Osteoblast (primary cell): Measurements from ENCODE around the gene BTBD17. TPM values are rescaled to one million over a fixed set of nuclear protein-coding genes. Genes with fewer than 3 reads are reported as not detected.
A peak's percentile ranks its signal among the peaks of the same experiment; 100 is the strongest.

Experiments
- DNase-seq: peaks from one replicate; pipeline ENCODE4 v3.0.0; 2011; ENCODE audit warnings: low spot score, mixed read lengths; ENCODE audit not compliant: insufficient read length; ENCODE audit errors: missing footprints
- H2AFZ ChIP-seq: 2 replicates; pipeline ENCODE4 v1.6.0; 2011; ENCODE audit warnings: mild to moderate bottlenecking, low read length
- H3K27ac ChIP-seq: 2 replicates; pipeline ENCODE4 v1.5.1; 2011; ENCODE audit warnings: mild to moderate bottlenecking, low read depth, low read length, moderate library complexity
- H3K27me3 ChIP-seq: 2 replicates; pipeline ENCODE4 v1.6.0; 2012; ENCODE audit warnings: mild to moderate bottlenecking, control low read depth, inconsistent platforms, low read length, moderate library complexity; ENCODE audit not compliant: insufficient read depth
- H3K36me3 ChIP-seq: 2 replicates; pipeline ENCODE4 v1.5.1; 2011; ENCODE audit warnings: mild to moderate bottlenecking, low read length, control low read depth, moderate library complexity; ENCODE audit not compliant: insufficient read depth
- H3K4me1 ChIP-seq: 2 replicates; pipeline ENCODE4 v1.5.1; 2011; ENCODE audit warnings: mild to moderate bottlenecking, low read length, control low read depth, moderate library complexity; ENCODE audit not compliant: insufficient read depth
- H3K4me2 ChIP-seq: 2 replicates; pipeline ENCODE4 v1.6.0; 2011; ENCODE audit warnings: mild to moderate bottlenecking, low read length; ENCODE audit not compliant: insufficient read depth
- H3K4me3 ChIP-seq: fragments of 200-600 bp; sonication (generic); 3 replicates; pipeline ENCODE4 v1.5.1; 2012; ENCODE audit warnings: mild to moderate bottlenecking, low read length, inconsistent platforms; ENCODE audit not compliant: insufficient read depth
- H3K79me2 ChIP-seq: 2 replicates; pipeline ENCODE4 v1.6.0; 2012; ENCODE audit warnings: mild to moderate bottlenecking, low read length, control low read depth, inconsistent platforms; ENCODE audit not compliant: insufficient read depth
- H3K9me3 ChIP-seq: 2 replicates; pipeline ENCODE4 v1.5.1; 2011; ENCODE audit warnings: low read depth, low read length, control low read depth
- H4K20me1 ChIP-seq: 2 replicates; pipeline ENCODE4 v1.6.0; 2012; ENCODE audit warnings: mild to moderate bottlenecking, low read length, control low read depth; ENCODE audit not compliant: insufficient read depth
- total RNA-seq: library from RNA; depleted of rRNA; stranded (reverse); fragments of >200 nt; gene quantifications from 2 replicates; pipeline ENCODE4 v1.2.3, GENCODE V29; 2012
- TF ChIP-seq, protein P1 (sequence below): IDR thresholded peaks from 2 replicates; pipeline ENCODE4 v1.5.1; 2011; ENCODE audit warnings: mild to moderate bottlenecking, low read depth, low read length, moderate library complexity; ENCODE audit errors: extremely low read depth

BTBD17 gene
- not detected in 2 replicates for total RNA-seq

GRCh38 chr17:74361230-74362068, at the start of gene BTBD17:
Gene BTBD17, minus strand, starts transcription at chr17:74361868. Its CDS starts 49 bp downstream, at chr17:74361819.
- H3K4me1 ChIP-seq = no peaks in the 10 kb centered on the region
- no peak within 1 kb of the TSS for H3K27ac ChIP-seq
- no peaks in the 10 kb centered on the region for H3K36me3 ChIP-seq
- H2AFZ ChIP-seq = no peak within 1 kb of the TSS
- no peaks in the 10 kb centered on the region for H3K79me2 ChIP-seq
- no peak within 1 kb of the TSS for H3K4me2 ChIP-seq
- H3K9me3 ChIP-seq = no peaks in the 10 kb centered on the region
- H3K27me3 ChIP-seq = peaks cover 10% of the 10 kb centered on the region
- H3K4me3 ChIP-seq = no peak within 1 kb of the TSS
- TF ChIP-seq, protein P1, sequence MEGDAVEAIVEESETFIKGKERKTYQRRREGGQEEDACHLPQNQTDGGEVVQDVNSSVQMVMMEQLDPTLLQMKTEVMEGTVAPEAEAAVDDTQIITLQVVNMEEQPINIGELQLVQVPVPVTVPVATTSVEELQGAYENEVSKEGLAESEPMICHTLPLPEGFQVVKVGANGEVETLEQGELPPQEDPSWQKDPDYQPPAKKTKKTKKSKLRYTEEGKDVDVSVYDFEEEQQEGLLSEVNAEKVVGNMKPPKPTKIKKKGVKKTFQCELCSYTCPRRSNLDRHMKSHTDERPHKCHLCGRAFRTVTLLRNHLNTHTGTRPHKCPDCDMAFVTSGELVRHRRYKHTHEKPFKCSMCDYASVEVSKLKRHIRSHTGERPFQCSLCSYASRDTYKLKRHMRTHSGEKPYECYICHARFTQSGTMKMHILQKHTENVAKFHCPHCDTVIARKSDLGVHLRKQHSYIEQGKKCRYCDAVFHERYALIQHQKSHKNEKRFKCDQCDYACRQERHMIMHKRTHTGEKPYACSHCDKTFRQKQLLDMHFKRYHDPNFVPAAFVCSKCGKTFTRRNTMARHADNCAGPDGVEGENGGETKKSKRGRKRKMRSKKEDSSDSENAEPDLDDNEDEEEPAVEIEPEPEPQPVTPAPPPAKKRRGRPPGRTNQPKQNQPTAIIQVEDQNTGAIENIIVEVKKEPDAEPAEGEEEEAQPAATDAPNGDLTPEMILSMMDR = peak; percentile 42
- DNase-seq = peak; percentile 94
- no peaks in the 10 kb centered on the region for H4K20me1 ChIP-seq

GRCh38 chr17:74410001-74410443, 48.4 kb upstream of the BTBD17 start:
- no peaks in the 10 kb centered on the region for H3K36me3 ChIP-seq
- H4K20me1 ChIP-seq = no peaks in the 10 kb centered on the region
- H3K4me3 ChIP-seq = no peak overlapping the region
- H3K79me2 ChIP-seq = no peaks in the 10 kb centered on the region
- H3K4me1 ChIP-seq = no peaks in the 10 kb centered on the region
- DNase-seq = peak; percentile 18
- no peaks in the 10 kb centered on the region for H3K27me3 ChIP-seq
- no peaks in the 10 kb centered on the region for H3K9me3 ChIP-seq
- H3K4me2 ChIP-seq = no peak overlapping the region
- no peak overlapping the region for H2AFZ ChIP-seq
- TF ChIP-seq, protein P1 = no peak
- H3K27ac ChIP-seq = no peak overlapping the region

DNA sequence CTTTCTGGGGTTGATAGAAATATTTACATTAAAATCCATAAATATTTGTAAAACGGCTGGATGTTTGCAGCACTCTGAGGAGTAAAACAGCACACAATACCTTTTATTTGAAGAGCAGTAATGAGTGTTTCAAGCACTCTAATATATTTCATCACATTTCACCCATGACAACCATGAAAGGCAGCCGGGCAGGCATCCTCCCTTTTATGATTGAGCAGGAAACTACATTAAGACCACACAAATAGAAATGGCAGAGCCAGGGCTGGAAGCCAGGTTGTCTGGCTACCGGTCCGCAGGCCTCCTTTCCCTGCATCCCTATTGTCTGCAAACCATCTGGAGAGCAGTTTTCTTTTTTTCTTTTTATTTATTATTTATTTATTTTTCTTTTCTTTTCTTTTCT, 47.1 kb upstream of the BTBD17 start:
- Histone ChIP-seq H3K27ac (no peak overlapping the region), H3K4me1 (no peaks in the 10 kb centered on the region), H3K79me2 (no peaks in the 10 kb centered on the region), H3K9me3 (no peaks in the 10 kb centered on the region), H3K36me3 (no peaks in the 10 kb centered on the region), H2AFZ (no peak overlapping the region), H4K20me1 (no peaks in the 10 kb centered on the region), H3K4me3 (no peak overlapping the region), H3K4me2 (no peak overlapping the region), H3K27me3 (no peaks in the 10 kb centered on the region)
- no peak for DNase-seq
- TF ChIP-seq, protein P1 = no peak

DNA sequence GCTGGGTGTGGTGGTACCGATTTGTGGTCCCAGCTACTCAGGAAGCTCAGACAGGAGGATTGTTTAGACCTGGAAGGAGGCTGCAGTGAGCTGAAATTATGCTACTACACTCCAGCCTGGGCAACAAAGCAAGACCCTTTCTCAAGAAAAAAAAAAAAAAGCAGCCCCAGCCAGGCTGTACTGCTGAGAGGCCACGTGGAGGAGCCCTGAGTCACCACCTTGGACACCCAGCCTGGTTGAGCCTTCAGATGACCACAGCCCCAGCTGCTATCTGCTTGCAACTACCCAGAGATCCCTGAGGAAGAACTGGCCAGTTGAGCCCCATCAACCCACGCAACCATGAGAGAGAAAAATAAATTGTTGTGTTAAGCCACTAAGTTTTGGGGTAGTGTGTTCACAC, 46.6 kb upstream of the BTBD17 start:
- no peaks in the 10 kb centered on the region for H3K4me1 ChIP-seq
- DNase-seq = peak; percentile 56
- TF ChIP-seq, protein P1 = no peak

More for the DNA sequence above, 46.6 kb upstream of the BTBD17 start:
- Histone ChIP-seq H3K4me3 (no peak overlapping the region), H3K27me3 (no peaks in the 10 kb centered on the region), H3K79me2 (no peaks in the 10 kb centered on the region), H3K9me3 (no peaks in the 10 kb centered on the region), H3K36me3 (no peaks in the 10 kb centered on the region), H3K4me2 (no peak overlapping the region), H2AFZ (no peak overlapping the region), H4K20me1 (no peaks in the 10 kb centered on the region), H3K27ac (no peak overlapping the region)
